NB4 (cell line): ENCODE data around the gene HTT.

Source experiments
- POLR2A ChIP-seq: IDR thresholded peaks from 2 replicates; pipeline ENCODE4 v1.6.1; 2011; ENCODE audit warnings: mild to moderate bottlenecking; ENCODE audit not compliant: insufficient read length; ENCODE audit errors: extremely low read depth
- TF ChIP-seq, protein P1 (sequence below): IDR thresholded peaks from one replicate; pipeline ENCODE4 v1.5.1; 2012; ENCODE audit warnings: low read depth, low read length
- TF ChIP-seq, protein P2 (sequence below): IDR thresholded peaks from 2 replicates; pipeline ENCODE4 v1.6.1; 2011; ENCODE audit warnings: low read depth, low read length

DNA sequence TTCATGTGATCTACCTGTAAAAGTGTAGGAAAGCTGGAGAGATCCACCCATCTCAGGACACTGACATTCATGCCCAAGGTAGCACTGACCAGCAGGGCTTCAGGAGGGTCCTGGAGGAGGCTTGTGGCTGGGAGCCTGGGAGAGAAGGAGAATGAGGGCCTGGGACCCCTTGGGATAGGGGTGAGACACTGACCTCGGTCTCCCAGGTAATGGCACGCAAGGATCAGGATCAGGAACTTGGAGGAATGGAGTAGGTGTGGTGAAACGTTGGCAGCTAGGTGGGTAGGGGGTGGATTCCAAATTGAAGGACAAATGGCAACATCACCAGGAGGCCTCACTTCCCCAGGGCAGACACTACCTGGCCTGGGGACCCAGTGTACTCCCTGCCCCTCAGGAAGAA lies 206.0 kb downstream of the HTT start:
- TF ChIP-seq, protein P1, sequence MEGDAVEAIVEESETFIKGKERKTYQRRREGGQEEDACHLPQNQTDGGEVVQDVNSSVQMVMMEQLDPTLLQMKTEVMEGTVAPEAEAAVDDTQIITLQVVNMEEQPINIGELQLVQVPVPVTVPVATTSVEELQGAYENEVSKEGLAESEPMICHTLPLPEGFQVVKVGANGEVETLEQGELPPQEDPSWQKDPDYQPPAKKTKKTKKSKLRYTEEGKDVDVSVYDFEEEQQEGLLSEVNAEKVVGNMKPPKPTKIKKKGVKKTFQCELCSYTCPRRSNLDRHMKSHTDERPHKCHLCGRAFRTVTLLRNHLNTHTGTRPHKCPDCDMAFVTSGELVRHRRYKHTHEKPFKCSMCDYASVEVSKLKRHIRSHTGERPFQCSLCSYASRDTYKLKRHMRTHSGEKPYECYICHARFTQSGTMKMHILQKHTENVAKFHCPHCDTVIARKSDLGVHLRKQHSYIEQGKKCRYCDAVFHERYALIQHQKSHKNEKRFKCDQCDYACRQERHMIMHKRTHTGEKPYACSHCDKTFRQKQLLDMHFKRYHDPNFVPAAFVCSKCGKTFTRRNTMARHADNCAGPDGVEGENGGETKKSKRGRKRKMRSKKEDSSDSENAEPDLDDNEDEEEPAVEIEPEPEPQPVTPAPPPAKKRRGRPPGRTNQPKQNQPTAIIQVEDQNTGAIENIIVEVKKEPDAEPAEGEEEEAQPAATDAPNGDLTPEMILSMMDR = no peak
- no peak for TF ChIP-seq POLR2A
- TF ChIP-seq, protein P2, sequence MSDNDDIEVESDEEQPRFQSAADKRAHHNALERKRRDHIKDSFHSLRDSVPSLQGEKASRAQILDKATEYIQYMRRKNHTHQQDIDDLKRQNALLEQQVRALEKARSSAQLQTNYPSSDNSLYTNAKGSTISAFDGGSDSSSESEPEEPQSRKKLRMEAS = no peak
